ENCODE data around the gene RPS21. TPM values are rescaled to one million over a fixed set of nuclear protein-coding genes. Genes with fewer than 3 reads are reported as not detected.

Gene RPS21
- total RNA-seq, 2 donors from 2014 or later = 1,506 to 4,377 TPM

- Histone ChIP-seq H3K9me3 (no peaks in the 10 kb centered on the region), H3K27me3 (replicated peaks; ENCODE audit: insufficient read depth) (no peaks in the 10 kb centered on the region), H3K36me3 (no peaks in the 10 kb centered on the region), H3K27ac (no peak overlapping the region), H3K4me3 (no peak overlapping the region), H3K4me1 (replicated peaks) (peaks cover 23% of the 10 kb centered on the region)
- intact Hi-C loops (cut with DNase I) = loop anchor here (5.0 kb wide), 1 partner anchor 209 kb away; no protein-coding TSS in a partner anchor
- DNase-seq (ENCODE audit: low spot score) = no peak
- TF ChIP-seq POLR2A (IDR thresholded peaks at IDR 0.05) (no peak), CTCF (IDR thresholded peaks at IDR 0.05) (no peak), POLR2AphosphoS5 (IDR thresholded peaks at IDR 0.05) (no peak)
- WGBS = 92% methylated on average over 15 of the region's 15 CpGs
Observed at GRCh38 chr20:62408055-62408454, 21.2 kb downstream of the RPS21 start.

GRCh38 chr20:62408640-62409039, 21.7 kb downstream of the RPS21 start:
- WGBS = 73% methylated on average over 12 of the region's 12 CpGs
- TF ChIP-seq POLR2AphosphoS5 (IDR thresholded peaks at IDR 0.05) (no peak), CTCF (IDR thresholded peaks at IDR 0.05) (no peak), POLR2A (IDR thresholded peaks at IDR 0.05) (no peak)
- intact Hi-C loops (cut with DNase I) = loop anchor here (5.0 kb wide), 1 partner anchor 209 kb away; no protein-coding TSS in a partner anchor
- no peak for DNase-seq (ENCODE audit: low spot score)
- Histone ChIP-seq H3K9me3 (no peaks in the 10 kb centered on the region), H3K27me3 (replicated peaks; ENCODE audit: insufficient read depth) (no peaks in the 10 kb centered on the region), H3K4me3 (no peak overlapping the region), H3K4me1 (replicated peaks) (peaks cover 23% of the 10 kb centered on the region), H3K27ac (no peak overlapping the region), H3K36me3 (no peaks in the 10 kb centered on the region)

- Histone ChIP-seq H3K4me3 (no peak overlapping the region), H3K4me1 (replicated peaks) (peaks cover 23% of the 10 kb centered on the region), H3K36me3 (no peaks in the 10 kb centered on the region), H3K9me3 (no peaks in the 10 kb centered on the region), H3K27me3 (replicated peaks; ENCODE audit: insufficient read depth) (no peaks in the 10 kb centered on the region), H3K27ac (no peak overlapping the region)
- no peak for DNase-seq (ENCODE audit: low spot score)
- intact Hi-C loops (cut with DNase I) = loop anchor here (5.0 kb wide), 1 partner anchor 208 kb away; no protein-coding TSS in a partner anchor
- WGBS = 77% methylated on average over 12 of the region's 12 CpGs
- TF ChIP-seq POLR2AphosphoS5 (IDR thresholded peaks at IDR 0.05) (no peak), CTCF (IDR thresholded peaks at IDR 0.05) (no peak), POLR2A (IDR thresholded peaks at IDR 0.05) (no peak)
Observed at GRCh38 chr20:62409086-62409853, 22.4 kb downstream of the RPS21 start.

- Histone ChIP-seq H3K9me3 (no peaks in the 10 kb centered on the region), H3K27ac (no peak overlapping the region), H3K36me3 (no peaks in the 10 kb centered on the region), H3K4me3 (no peak overlapping the region), H3K4me1 (replicated peaks) (peaks cover 23% of the 10 kb centered on the region), H3K27me3 (replicated peaks; ENCODE audit: insufficient read depth) (no peaks in the 10 kb centered on the region)
- TF ChIP-seq POLR2A (IDR thresholded peaks at IDR 0.05) (no peak), POLR2AphosphoS5 (IDR thresholded peaks at IDR 0.05) (no peak), CTCF (IDR thresholded peaks at IDR 0.05) (peak; percentile 15 to 56 (median 45))
- peak; percentile 46 for DNase-seq (ENCODE audit: low spot score)
- intact Hi-C loops (cut with DNase I) = loop anchor here (5.0 kb wide), 2 partner anchors 87 to 207 kb away; no protein-coding TSS in a partner anchor
- 10% methylated on average over 30 of the region's 30 CpGs for WGBS
Observed at GRCh38 chr20:62409931-62410745, 23.2 kb downstream of the RPS21 start.
